Activated CD8-positive, alpha-beta memory T cell treated with anti-CD3 and anti-CD28 coated beads for 24 hours (primary cell): ENCODE measurements around the gene MAPRE2.
"Not testable (repeated sequence)": the region's sequence is repeated elsewhere in the genome, so short reads cannot be mapped to it uniquely, and the experiment has no call there.

Source experiments
- DNase-seq: peaks from one replicate; pipeline ENCODE4 v3.0.0-alpha.2; 2020

MAPRE2 gene

GRCh38 chr18:35127201-35127600, 86.0 kb downstream of the MAPRE2 start:
- no peak for DNase-seq

GRCh38 chr18:35128675-35129074, 87.5 kb downstream of the MAPRE2 start:
- no peak for DNase-seq

GRCh38 chr18:35130236-35130635, 89.0 kb downstream of the MAPRE2 start:
- DNase-seq: no peak

- no peak for DNase-seq
Observed at GRCh38 chr18:35131387-35132020, 90.3 kb downstream of the MAPRE2 start.

- no peak for DNase-seq
Observed at GRCh38 chr18:35132021-35132902, 91.0 kb downstream of the MAPRE2 start.

GRCh38 chr18:35134190-35134730, 93.0 kb downstream of the MAPRE2 start:
- no peak for DNase-seq

GRCh38 chr18:35134791-35135531, 93.7 kb downstream of the MAPRE2 start:
- no peak for DNase-seq

- no peak for DNase-seq
Observed at GRCh38 chr18:35136248-35136647, 95.0 kb downstream of the MAPRE2 start.

GRCh38 chr18:35136885-35137284, 95.7 kb downstream of the MAPRE2 start:
- no peak for DNase-seq

GRCh38 chr18:35137632-35138031, 96.4 kb downstream of the MAPRE2 start:
- DNase-seq: no peak

GRCh38 chr18:35138773-35139172, 97.6 kb downstream of the MAPRE2 start:
- no peak for DNase-seq

- no peak for DNase-seq
Observed at GRCh38 chr18:35139517-35139916, 98.3 kb downstream of the MAPRE2 start.

GRCh38 chr18:35141077-35141476, 99.9 kb downstream of the MAPRE2 start:
- no peak for DNase-seq

- DNase-seq: no peak
Observed at GRCh38 chr18:35141567-35142274, 100.5 kb downstream of the MAPRE2 start.

GRCh38 chr18:35142275-35142615, 101.0 kb downstream of the MAPRE2 start:
- no peak for DNase-seq

- DNase-seq: no peak
Observed at GRCh38 chr18:35143622-35144596, 102.7 kb downstream of the MAPRE2 start.

- DNase-seq: no peak
Observed at GRCh38 chr18:35144698-35145097, 103.5 kb downstream of the MAPRE2 start.

GRCh38 chr18:35150195-35150594, 109.0 kb downstream of the MAPRE2 start:
- DNase-seq: not testable (repeated sequence)

- no peak for DNase-seq
Observed at GRCh38 chr18:35153609-35154272, 112.5 kb downstream of the MAPRE2 start.

- DNase-seq: no peak
Observed at GRCh38 chr18:35155398-35156117, 114.3 kb downstream of the MAPRE2 start.
